Pons (tissue), 1 donor: Measurements from ENCODE around the gene C1orf226.
"Not testable (repeated sequence)": the region's sequence is repeated elsewhere in the genome, so short reads cannot be mapped to it uniquely, and the experiment has no call there.

Experiments
- DNase-seq: peaks from one replicate; pipeline ENCODE4 v3.0.0-alpha.2; 2016; ENCODE audit warnings: low spot score

Gene C1orf226

DNA sequence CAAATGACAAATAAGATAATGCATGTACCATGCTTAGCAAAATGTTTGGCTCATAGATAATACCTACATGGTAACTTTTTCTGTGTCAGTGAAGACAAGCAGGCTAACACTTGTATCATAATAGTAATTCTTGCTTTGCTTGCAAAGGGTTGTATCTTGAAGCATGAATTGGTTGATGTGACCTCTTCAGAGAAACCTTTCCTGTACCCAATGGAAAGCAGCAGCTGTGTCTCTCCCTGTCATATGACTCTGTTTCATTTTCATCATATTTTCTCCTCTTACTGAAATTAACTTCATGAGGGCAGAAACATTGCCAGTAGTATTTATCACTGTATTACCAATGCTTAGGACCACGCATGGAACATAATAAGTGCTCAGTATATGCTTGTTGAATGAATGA is 26.0 kb downstream of the C1orf226 start:
- no peak for DNase-seq

DNA sequence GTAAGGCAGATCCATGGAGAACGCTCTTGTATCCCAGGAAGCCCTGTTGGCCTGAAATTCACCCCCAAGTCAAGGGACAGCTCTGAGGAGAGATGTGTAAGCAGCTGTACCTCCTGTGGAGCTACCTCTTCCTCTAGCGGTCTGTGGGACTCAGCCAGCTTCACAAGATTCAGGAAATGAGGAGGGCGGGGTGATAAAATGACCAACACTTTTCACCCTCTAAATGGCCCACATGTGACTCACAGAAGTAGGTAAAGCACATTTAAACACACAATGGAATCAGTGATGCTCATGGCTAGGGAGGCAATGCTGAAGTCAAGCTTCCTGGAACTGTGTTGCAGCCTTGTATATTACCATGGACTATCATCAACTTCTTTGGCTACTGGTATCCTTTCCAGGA is 30.5 kb downstream of the C1orf226 start, which contains the start of gene SH2D1B:
TSS of gene SH2D1B (minus strand) at position 135 of the 400 bp plus-strand sequence. CDS start at position 15, 120 bp downstream.
- no peak for DNase-seq

DNA sequence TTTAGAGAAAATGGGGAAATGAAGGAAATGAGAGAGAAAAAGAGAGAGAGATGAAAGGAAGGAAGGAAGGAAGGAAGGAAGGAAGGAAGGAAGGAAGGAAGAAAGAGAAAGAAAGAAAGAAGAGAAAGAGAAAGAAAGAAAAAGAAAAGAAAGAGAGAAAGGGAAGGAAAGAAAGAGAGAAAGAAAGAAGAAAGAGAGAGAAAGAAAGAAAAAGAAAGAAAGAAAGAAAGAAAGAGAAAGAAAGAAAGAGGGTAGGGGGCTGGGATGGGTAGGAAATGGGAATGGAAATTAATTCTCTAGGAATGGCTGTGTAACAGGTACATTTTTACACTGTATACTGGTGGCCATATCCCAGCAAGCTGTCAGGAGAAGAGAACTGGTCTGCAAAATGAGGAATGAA is 34.7 kb downstream of the C1orf226 start:
- DNase-seq = no peak

DNA sequence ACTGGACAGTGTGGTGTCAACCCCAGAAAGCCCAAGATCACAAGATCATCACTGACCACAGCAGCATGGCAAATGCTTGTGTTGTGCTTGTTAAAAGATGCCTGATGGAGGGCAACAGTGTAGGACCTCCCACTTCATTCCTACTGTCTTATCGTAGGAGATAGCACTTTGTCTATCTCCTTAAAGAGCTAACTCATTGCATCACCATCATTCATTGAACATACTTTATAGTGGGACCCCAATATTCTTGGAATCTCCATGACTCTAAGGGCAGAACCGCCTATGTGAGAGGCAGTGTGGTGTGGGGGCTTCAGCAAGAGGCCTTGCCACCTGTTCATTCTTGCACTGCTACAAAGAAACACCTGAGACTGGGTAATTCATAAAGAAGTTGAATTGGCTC is 35.4 kb downstream of the C1orf226 start:
- DNase-seq = no peak

DNA sequence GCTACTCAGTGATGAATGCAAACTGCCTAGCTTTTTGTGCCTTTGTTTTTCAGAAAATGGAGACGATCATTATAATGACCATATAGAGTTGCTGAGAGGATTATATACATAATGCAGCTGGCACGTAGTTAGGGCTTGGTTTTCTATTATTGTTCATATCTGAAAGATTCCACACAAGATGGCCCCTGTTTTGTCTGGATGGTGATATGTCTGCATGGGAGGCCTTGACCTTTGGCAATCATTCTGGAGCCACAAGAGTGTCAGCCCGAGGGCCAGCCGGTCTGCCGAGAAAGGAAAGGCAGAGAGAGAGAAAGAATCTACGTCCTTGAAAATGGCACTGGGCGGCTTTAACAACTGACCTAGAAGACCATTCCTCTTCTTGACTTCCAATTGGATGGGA is 36.1 kb downstream of the C1orf226 start:
- no peak for DNase-seq

DNA sequence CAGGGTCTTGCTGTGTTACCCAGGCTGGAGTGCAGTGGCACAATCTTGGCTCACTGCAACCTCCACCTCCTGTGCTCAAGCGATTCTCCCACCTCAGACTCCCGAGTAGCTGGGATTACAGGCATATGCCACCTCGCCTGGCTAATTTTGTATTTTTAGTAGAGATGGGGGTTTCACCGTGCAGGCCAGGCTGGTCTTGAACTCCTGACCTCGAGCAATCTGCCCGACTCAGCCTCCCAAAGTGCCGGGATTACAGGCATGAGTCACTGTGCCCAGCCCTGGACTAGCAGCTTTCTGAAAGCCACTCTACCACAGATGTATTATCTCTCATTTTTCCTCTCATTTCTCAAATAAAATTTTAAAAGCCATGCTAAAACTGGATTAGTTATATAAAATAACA is 37.1 kb downstream of the C1orf226 start:
- not testable (repeated sequence) for DNase-seq

DNA sequence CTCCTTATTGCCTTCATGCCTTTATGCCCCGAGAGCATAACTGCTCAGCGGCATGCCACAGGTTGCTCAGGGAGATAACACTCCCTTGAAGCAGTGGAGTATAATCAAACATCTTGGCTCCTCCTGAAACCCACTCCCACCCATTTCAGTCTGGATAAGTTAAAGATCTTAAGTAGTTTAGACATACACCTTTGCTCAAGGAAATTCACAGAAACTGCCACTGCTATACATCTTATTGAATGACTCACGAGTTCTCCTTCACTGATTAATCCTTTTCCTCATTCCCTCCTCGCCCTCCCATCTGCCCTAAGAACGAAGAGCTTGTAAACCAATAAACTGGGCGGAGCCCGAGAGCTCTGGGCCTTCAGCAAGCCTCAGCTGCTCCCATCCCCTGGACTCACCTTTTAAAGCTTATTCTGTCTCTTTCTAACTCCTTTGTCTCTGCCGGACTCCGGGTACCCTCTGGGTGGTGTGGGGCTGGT is 38.0 kb downstream of the C1orf226 start:
- DNase-seq = not testable (repeated sequence)

DNA sequence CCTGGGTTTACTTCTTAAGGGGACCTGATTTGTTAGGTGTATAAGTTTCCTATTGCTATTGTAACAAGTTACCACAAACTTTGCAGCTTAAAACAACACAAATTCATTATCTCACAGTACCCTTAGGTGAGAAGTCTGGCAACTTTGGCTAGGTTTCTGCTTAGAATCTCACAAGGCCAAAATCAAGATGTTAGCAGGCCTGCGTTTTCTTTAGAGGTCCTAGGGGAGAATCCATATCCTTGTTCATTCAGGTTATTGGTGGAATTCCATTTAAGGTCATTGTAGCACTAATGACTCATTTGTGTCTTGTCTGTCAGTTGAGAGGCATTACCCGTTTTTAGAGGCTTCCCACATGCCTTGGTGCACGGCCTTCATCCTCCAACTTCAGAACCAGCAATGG is 38.6 kb downstream of the C1orf226 start:
- DNase-seq = no peak

DNA sequence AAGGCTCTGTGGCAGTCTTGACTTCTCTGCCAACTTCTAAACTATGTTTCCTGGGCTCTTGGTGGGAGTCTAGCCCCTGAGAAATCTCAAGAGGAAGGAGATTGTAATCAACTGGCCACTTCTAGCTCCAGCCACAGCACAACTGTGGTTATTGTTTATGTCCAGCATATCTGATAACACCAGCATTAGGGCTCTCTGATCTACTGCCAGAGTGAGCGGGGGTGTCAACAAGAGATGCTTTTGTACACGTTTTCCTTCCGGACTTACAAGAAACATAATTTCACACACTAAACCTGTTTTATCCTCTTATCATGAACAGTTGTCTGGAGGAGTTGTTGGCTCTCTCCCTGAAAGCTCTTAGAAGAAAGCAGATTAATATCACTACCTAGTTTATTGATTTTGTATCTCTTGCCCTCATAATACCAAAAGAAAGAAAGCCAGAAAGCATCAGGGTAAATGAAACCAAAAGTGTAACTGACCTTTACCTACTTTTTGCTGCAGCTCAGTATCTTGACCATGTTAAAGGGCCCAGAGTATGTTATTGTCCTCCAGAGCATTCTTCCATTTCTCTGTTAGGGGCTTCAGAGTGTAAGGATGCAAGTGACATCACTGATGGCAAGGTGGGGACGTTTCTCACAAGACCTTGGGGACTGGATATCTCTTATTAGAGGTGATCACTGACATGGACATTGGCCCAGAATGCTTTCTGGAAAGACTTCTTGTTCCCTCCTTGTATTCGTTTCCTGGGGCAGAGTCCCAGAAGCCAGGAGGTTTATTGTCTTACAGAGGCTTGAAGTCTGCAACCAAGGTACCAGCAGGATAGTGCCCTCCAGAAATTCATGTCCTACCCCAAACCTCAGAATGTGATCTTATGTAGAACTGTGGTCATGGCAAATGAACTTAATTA is 40.0 kb downstream of the C1orf226 start:
- peak; percentile 12 for DNase-seq

DNA sequence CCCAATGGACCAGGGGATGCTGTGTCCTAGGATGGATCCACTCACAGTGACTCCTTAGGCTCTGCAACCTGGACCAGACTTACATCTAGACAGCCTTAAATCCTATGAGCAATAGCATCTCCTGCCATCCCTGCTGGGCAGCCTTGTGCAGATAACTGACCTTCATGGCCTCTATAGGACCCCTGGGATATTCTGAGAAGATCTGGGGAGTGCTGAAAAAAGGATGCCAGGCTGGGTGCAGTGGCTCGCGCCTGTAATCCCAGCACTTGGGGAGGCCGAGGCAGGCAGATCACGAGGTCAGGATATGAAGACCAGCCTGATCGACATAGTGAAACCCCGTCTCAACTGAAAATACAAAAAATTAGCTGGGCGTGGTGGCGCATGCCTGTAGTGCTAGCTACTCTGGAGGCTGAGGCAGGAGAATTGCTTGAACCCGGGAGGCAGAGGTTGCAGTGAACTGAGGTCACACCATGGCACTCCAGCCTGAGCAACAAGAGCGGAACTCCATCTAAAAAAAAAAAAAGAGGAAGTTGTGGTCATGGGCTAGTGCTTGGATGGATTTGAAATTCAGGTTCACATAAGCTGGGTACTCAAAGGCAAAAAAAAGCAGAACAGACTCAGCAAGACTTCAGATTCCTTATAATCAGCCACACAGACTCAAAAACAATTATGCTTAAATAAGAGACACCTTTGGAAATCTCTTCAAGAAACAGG is 41.3 kb downstream of the C1orf226 start:
- peak; percentile 60 for DNase-seq

DNA sequence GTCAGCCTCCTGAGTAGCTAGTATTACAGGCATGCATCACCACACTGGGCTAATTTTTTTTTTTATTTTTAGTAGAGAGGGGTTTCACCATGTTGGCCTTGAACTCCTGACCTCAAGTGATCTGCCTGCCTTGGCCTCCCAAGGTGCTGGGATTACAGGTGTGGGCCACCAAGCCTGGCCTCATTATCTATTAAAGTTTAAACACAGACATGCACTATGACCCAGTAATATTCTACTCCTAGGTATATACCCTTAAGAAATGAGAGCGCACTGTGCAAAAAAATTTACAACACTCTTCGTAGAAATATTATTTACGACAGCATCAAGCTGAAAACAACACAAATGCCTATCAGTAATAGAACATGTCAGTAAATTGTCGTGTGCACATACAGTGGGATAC is 49.1 kb downstream of the C1orf226 start:
- no peak for DNase-seq

DNA sequence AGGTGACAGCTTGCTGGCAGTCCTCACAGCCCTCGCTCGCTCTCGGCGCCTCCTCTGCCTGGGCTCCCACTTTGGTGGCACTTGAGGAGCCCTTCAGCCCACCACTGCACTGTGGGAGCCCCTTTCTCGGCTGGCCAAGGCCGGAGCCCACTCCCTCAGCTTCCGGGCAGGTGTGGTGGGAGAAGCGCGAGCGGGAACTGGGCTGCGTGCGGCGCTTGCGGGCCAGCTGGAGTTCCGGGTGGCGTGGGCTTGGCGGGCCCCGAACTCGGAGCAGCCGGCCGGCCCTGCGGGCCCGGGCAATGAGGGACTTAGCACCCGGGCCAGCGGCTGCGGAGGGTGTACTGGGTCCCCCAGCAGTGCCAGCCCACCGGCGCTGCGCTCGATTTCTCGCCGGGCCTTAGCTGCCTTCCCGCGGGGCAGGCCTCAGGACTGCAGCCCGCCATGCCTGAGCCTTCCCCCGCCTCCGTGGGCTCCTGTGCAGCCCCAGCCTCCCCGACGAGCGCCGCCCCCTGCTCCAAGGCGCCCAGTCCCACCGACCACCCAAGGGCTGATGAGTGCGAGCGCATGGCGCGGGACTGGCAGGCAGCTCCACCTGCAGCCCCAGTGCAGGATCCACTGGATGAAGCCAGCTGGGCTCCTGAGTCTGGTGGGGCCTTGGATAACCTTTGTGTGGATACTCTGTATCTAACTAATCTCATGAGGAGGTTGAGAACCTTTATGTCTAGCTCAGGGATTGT is 51.6 kb downstream of the C1orf226 start:
- DNase-seq = not testable (repeated sequence)
